HG03439 (cell line): Measurements from ENCODE around the gene ASTN2.

ENCODE experiments used
- ATAC-seq: cut with Tn5 transposase; IDR thresholded peaks from one replicate; pipeline ENCODE4 v1.9.1; 2021; ENCODE audit warnings: mild to moderate bottlenecking, moderate library complexity; ENCODE audit not compliant: unreplicated experiment

ASTN2 gene

DNA sequence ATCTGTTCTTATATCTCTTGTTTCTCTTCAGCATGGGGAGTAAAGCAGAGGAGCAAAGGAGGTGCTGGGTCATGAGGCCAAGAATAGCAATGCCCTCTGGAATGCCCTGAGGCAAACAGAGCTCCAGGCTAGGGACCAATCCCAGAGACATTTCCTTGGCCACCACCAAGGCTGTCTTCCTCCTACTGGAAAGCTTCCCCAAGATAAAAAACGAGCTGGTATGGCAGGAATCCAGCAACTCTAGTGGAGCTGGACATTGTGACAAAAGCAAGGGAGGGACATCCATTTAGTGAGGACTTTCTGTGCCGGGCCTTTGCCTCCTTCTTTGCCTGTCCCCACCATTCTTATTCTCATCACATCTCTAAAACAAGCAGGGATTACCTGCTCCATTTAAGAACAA, 161.6 kb downstream of the ASTN2 start:
- ATAC-seq, result no peak

DNA sequence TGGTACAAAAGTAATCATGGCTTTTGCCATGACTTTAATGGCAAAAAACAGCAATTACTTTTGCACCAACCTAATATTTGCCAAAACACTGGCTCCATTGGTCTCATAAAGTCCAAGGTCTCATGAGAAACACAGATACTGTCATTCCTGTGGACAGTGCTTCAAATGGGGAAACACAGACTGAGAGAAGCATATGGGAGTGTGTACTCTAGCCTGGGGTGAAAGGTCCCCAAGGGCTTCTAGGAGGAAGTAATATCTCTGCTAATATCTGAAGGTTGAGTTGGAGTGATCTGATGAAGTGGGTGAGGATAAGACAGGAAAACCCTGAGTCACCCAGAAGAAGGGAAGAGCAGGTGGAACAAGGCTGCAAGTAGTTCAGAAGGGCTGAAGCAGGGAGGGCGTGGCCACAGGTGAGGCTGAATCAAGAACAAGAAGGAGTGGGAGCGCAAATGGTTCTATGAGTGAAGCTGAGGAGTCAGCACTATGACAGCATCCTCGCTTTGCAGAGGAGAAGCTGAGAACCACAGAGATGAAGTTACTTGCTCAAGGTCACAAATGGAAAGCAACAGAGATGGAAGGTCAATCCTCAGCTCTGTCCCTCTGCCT, 164.1 kb downstream of the ASTN2 start:
- ATAC-seq, result no peak

DNA sequence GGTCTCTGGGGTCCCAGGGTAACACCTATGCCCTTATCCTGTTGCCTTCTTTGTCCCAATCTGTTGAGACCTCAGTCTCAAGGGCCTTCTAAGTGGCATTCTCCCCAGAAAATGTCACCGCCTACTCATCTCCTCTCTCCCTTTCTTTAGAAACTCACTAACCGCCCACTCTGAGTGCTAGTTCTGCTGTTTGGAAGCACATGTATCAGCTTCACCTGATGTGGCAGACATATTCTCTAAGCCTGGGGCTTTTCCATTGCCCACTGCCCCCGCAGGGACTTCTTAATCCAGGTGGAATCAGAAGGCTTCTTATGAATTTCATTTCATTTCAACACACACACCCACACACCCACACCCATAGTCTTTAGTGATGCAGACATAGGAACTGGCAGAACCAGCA, 165.1 kb downstream of the ASTN2 start:
- no peak for ATAC-seq

DNA sequence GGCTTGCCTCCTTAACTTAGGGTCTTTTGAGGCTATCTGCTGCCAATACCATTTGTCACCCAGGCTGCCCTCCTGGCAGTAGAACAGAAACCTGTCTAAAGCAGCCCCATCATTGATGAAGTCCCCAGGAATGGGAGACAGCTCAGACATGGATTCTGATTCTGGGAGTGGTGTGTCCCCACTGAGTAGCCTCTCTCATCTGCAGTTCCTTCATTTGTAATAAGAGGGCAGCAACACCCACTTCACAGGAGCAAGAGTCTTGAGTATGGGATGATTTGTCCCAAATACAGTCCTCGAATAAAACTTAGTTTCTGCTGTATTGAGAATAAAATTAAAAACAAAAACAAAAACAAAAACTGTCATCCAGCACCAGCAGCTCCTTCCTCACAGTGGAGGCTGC, 167.6 kb downstream of the ASTN2 start:
- no peak for ATAC-seq

DNA sequence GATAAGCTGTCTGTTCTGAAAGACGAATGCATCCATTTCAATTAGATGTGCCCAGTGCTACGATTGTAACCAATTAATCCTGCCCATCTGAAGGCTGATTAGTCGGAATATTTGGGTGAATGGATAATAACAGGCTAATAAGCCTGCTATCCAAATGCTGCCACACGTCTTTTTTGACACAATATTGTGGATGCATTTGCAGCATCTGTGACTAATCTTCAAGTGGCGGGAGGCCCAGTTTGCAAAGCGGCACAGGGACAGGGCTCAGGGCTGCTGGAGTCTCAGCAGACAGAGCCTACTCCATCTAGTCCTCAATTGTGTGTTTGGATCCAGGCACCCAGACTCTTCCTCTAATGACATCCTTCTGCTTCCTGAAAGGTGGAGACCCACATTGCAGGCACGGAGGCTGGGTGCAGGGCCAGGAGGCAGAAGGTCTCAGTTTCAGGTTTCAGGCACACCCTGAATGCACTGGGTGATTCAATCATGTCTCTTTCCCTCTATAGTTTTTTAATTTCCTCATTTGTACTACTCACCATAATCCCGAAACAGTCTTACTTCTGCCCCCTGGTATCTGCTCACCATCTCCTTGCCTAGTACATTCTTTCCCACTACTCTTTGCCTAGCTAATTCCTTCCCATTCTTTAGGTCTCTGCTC, 169.6 kb downstream of the ASTN2 start:
- no peak for ATAC-seq

DNA sequence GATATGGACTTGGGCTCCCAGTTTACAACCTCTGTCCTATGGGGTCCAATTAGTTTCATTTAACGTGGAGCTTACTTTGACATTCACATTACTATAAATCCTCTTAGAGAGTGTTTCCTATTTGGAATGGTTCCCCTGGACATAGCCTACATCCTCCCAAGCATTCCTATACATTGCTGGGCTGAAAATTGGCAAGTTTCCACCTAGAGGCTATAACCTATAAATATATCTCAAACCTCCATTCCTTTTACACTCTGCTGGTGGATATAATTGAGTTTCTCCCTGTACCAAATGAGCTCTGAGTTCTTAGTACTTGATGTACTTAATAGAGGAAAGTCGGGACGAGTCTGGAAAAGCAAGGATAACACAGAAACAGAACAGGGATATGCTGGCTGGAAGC, 172.8 kb downstream of the ASTN2 start:
- ATAC-seq, result no peak

DNA sequence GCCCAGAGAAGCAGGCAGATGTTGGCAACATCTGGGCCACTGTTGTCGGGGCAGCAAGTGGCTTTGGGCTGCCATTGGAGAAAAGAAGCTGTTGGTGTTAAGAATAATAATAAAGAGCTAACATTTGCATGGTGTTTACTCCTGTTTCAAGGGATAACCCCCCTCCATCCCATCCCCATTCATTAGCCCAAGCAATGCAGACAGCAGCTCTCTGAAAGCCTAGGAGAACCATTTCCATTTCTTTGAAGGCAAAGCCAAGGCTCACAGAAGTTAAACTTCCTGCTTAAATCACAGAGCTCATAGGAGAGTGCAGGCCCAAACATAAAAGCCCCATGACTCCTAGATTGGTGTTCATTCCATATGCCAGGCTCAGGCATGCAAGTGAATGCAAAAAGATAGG, 175.4 kb downstream of the ASTN2 start:
- no peak for ATAC-seq

DNA sequence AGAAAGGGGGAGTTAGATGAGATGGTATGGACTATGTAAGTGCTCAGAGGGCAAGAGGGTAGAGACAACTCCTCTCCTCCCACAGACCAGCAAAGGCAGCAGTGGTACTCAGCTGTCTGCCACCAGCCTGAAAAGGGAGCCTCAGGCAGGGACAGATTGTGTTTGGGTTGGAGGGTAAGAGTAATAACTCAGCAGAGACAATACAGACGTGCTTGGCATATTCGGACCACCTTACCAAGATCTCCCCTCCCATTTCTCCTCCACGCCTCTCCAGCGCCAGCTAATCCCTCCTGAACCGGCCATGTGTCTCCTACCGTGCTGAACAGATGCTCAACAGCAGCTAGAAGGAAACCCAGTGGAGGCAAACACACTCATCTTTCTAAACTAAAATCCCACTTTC, 180.8 kb downstream of the ASTN2 start:
- ATAC-seq, result no peak

DNA sequence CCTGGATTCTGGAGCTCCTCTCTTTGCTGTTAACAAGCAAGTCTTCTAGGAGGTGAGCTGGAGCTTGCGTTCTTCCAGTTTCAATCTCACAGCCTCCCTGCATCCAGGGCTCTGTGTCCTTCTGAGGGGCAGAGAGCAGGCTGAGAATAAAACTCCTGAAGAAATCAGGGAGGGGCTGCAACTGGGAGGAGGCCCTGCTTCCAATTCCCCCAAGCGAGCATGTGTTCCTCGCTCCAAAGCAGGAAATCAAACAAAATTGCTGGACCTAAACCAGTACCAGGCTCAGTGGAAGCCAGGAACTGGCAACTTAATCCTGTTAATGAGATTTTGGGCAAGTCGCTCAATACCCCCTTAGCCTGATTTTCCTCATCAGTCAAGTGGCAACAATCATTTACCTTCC, 181.8 kb downstream of the ASTN2 start:
- ATAC-seq, result no peak

DNA sequence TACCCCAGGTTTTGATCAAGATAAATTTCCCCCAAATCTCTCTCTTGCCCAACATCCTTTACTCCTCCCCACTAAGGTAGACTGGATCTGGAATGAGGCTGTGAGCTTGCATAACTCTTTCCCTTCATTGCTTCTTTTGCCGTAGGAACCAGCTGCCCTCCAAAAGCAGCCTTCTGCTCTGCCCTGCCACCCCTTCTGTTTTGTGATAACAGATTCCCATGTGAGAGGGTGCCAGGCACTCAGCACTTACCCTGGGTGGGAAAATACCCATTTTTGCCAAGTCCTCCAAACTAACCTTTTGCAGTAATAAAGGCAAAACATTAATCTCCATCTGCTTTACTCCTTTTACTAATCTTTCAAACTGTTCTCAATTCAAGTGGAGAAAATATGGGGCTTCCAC, 182.6 kb downstream of the ASTN2 start:
- no peak for ATAC-seq

DNA sequence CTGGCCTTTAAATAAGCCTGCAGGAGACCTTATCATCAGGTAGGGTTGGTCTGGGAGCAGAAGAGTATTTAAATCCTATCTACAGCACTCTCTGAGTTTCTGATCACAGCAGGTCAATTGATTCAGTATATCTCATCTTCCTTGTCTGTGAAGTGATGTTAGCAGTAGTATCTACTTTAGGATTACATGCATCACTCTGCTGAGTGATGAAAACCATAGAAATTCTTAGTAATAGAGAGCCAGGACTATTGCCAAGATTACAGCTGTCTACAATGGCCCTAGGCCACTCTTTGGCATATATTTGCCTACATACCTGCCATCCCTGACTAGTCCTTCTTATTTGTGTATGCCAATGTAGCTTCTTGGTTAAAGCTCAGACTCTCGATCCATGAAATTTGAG, 183.8 kb downstream of the ASTN2 start:
- ATAC-seq, result no peak

DNA sequence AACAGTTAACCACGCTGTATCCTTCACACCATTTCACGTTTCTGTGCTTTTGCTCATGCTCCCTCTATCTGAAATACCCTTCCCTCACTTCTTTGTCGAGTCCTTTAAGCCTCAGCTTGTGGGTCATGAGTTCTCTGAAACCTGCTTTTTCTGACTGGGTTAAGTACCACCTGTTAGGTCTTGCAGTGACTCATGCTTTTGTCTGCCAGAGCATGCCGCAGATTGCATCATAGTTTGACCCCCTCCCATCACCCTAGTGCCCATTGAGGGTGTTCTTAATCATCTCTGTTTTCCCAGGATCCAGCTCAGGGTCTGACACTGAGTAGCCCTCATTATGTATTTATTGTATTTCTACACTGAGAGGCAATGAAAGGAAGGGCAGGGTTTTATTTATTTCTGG, 190.2 kb downstream of the ASTN2 start:
- no peak for ATAC-seq

DNA sequence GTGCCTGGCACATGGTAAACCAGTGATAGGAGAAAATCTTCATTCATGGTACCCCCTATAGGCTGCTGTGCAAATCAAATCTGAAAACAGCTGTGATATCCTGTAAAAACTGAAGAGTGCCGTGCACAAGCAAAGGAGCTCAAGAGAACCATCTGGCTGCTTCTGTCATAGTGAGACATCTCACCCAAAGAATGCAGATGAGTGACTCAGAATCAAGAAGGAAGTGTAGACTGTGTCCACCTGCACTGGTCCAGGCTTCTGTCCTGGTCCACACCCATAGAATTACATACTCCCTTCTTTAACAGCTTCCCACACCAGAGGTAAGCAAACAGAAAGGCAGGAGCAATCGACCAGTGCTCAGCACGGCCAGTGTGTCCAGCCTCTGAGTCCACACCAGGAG, 195.9 kb downstream of the ASTN2 start:
- no peak for ATAC-seq

DNA sequence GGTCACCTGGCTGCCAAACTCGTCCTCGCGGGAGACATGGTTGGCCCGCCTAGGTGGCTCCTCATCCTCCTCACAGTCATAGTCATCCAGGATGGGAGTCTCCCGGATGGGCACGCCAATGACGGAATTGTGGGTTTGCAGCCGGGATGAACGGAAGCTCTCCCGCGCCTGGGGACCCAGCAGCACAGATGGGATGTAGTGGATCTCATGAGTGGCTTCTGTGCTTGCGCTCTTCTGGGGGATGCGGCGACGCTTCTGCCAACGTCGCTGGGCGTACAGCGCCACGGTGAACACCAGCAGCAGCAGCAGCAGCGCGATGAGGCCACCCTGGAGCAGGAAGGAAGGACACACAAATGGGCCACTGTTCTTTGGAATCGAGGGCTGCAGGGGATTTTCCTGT, 200.4 kb downstream of the ASTN2 start:
- ATAC-seq, result no peak

DNA sequence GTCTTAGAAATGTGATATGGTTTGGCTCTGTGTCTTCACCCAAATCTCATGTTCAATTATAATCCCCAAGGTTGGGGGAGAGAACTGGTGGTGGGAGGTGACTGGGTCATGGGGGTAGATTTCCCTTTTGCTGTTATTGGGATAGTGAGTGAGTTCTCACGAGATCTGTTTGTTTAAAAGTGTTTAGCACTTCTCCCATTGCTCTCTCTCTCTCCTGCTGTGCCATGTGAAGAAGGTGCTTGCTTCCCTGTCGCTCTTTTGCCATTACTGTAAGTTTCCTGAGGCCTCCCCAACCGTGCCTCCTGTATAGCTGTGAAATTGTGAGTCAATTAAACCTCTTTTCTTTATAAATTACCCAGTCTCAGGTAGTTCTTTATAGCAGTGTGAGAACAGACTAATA, 203.6 kb downstream of the ASTN2 start:
- no peak for ATAC-seq

DNA sequence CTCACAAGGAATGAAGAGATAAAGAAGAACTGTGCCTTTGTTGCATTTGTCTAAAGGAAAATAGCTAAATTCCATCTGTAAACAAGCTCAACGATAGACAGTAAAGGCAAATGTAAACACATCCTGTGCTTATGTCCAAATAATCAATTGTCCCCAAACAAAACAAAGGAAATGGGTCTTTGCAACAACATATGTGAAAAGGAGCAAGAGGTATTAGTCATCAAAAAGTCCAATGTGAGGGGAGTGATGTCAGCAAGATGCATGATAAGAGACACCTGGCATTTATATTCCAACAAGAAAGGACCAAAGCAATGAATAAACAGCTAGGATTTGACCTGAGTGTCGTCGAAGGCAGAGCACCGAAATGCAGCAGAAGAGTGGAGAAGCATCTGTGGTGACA, 209.1 kb downstream of the ASTN2 start:
- no peak for ATAC-seq

DNA sequence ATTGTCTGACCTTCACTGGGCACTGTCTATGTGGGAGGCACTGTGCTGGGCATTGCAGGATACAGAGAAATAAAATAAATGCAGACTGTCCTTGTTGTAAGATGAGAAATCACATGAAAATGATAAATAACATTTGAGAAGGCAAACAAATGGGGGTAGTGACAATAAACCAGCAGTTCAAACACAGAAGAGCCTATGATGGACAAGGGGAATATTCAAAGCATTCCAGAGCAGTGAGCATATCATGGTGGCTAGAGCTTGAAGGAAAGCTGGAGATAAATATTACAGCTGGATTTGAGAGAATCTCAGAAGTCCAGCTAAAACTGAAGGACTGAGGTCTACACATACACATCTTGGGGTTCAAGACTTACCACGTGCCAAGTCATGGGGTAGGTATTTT, 209.9 kb downstream of the ASTN2 start:
- no peak for ATAC-seq

DNA sequence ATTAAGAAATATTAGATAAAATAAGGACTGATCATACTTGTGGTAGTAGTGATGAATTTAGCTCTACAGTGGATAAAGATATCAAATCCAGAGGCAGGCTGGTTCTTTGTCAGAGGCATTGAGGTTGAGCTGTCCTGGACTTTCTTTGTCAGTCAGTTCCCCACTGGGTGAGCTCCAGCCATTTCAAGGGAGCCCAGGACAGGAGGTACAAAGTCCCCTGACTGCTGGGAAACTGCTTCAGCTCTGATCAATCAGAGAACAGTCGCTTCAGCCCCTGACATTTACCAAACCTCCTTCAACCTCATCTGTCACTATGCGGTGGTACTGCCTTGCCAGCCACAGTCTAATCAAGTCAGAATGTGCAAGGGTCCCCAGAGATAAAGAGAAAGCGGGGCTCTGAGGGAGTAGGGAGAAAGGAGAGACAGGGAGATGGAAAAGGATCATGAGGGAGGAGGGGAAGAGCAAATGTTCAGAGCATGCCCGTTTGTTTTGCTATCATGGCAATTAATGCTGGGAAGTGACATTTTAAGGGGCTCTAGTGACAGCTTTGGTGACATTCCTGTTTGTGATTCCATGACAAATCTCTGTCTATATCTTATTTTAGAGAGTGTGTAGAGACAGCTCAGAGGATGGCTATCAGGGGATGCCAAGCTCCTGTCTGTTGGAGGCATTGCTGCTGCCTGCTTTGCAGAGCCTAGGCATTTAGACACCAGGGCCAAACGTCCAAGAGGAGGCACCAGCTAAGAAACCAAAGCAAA, 223.2 kb downstream of the ASTN2 start:
- ATAC-seq, result no peak

DNA sequence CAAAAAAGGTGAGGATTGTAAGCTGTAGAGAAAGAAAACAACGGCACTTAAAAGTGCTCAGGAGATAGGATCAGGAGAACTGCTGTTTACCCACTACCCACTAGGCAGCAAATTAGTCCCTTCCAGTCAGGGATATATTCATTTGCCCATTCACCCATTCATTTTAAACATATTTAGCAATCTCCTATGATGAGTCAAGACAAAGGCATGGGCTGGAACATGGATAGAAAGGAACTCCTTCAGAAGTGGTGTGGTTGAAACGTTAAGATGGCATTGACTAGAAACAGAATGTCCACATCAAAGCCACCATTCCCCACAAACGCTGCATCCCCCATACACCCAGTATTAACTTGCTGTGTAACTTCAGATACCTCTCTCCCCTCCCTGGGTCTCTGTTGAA, 225.7 kb downstream of the ASTN2 start:
- no peak for ATAC-seq

DNA sequence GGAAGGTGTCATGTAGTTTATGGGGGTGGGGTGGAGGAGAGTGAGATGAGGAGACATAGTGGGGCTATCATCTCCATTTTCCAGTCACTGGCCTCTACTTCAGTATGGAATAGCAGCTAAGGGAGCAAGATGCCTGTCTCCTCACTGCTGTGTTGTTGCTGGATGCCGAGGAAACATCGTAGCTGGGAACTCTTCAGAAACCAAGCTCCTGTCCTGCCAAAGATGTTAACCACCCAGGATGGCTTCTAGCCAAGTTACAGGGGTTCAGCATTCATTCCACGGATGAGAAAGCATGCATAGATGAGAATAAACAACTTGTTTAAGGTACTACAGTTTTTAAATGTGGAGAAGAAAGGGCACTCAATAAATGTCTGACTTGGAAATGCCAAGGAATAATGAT, 226.5 kb downstream of the ASTN2 start:
- ATAC-seq, result no peak

DNA sequence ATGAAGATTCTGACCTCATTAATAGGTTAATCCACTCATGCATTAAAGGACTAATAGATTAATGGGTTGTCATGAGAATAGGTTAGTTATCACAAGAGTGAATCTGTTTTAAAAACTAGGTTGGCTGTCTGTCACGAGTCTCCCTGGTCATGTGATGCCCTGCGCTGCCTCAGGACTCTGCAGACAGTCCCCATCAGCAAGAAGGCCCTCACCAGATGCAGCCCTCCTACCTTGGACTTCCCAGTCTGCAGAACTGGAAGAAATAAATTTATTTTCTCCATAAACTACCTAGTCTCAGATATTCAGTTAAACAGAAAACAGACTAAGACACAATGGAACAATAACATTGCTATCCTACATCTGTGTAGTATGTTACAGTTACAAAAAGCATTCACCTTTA, 227.4 kb downstream of the ASTN2 start:
- no peak for ATAC-seq

DNA sequence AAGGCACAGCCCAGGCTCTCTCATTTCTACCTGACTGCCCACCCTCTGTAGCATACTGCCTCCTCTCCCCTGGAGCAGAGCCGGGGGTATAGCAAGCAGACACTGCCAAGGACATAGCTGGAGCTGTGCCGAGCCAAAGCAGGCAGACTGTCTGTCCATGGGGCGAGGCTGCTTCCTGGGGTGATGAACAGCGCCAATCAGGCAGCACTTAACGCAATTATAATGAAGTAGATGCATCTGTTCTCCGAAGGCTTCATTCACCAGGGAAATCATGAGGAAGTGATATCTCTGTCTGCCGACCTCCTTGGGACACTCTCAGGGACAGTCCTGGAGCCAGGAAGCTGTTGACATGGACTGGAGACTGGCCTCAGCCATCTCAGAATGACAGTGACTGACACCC, 230.7 kb downstream of the ASTN2 start:
- no peak for ATAC-seq
